Suprapubic skin (tissue), 4 donors: ENCODE measurements around the gene TBC1D5. TPM values are rescaled to one million over a fixed set of nuclear protein-coding genes. Genes with fewer than 3 reads are reported as not detected.

Source experiments
- DNase-seq, 2 donors: peaks; one replicate each; pipeline ENCODE4 v3.0.0-alpha.2; 2019; ENCODE audit warnings: low spot score in 2 of 2
- H3K27ac ChIP-seq: fragments of 200-600 bp; sonication (generic); one replicate; pipeline ENCODE4 v1.5.1; 2019
- H3K27me3 ChIP-seq: fragments of 200-600 bp; sonication (generic); one replicate; pipeline ENCODE4 v1.5.1; 2019
- H3K36me3 ChIP-seq: fragments of 200-600 bp; sonication (generic); one replicate; pipeline ENCODE4 v1.5.1; 2019
- H3K4me1 ChIP-seq: fragments of 200-600 bp; sonication (generic); one replicate; pipeline ENCODE4 v1.5.1; 2019
- H3K4me3 ChIP-seq: fragments of 200-600 bp; sonication (generic); one replicate; pipeline ENCODE4 v1.5.1; 2019; ENCODE audit warnings: mild to moderate bottlenecking
- H3K9me3 ChIP-seq: fragments of 200-600 bp; sonication (generic); one replicate; pipeline ENCODE4 v1.5.1; 2019
- EP300 ChIP-seq: sonication (generic); formaldehyde crosslinking; IDR thresholded peaks from one replicate; pipeline ENCODE4 v1.6.1; 2017; ENCODE audit warnings: antibody characterized with exemption
- POLR2A ChIP-seq, 2 donors: fragments of 450-650 bp; IDR thresholded peaks; one replicate each; pipeline ENCODE4 v1.6.1; 2017; ENCODE audit warnings: antibody characterized with exemption in 2 of 2, mild to moderate bottlenecking in 2 of 2, moderate library complexity in 2 of 2
- POLR2AphosphoS5 ChIP-seq, 3 donors: sonication (generic); formaldehyde crosslinking; IDR thresholded peaks; one replicate each; pipeline ENCODE4 v1.6.1; 2017; ENCODE audit warnings: antibody characterized with exemption in 3 of 3
- WGBS: methylation state at CpG from one replicate; pipeline ENCODE4 v1.1.5; 2018; 5-methylcytosine and 5-hydroxymethylcytosine counted together
- total RNA-seq, 4 donors: library from RNA; depleted of rRNA; stranded (reverse); fragments of >200 nt; gene quantifications; one replicate each; pipeline ENCODE4 v1.1.0, GENCODE V29; 2016
- TF ChIP-seq, protein P1 (sequence below), 2 donors: fragments of 200-600 bp in 1 of 2; fragments of 450-650 bp in 1 of 2; sonication (generic) in 1 of 2; IDR thresholded peaks; one replicate each; pipeline ENCODE4 v1.5.1; 2016 to 2019; ENCODE audit warnings: antibody characterized with exemption in 2 of 2, mild to moderate bottlenecking in 1 of 2, moderate library complexity in 1 of 2

Gene TBC1D5
- total RNA-seq, 4 donors from 2014 or later = 66.4 to 98.5 (median 79.9) TPM

DNA sequence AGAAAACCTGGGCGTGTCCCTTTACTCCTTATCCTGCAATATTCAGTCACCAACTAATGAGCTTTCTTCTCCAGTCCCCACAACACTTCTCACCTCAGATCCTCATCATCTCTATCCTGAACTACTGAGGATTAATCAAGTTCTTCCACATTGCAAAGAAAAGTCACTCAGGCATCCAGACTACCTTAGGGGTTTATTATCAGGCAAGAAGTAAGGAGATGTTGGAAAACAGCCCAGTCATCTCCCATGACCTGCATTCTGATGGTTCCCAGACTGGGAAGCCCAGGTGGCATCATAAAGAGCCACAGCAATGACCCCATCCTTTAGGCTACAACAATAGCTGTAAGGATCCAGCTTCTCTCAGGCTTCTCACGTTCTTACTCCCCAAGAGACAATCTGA, 3.5 kb upstream of the TBC1D5 start:
- TF ChIP-seq POLR2A (IDR thresholded peaks at IDR 0.05) (no peak), EP300 (no peak), POLR2AphosphoS5 (IDR thresholded peaks at IDR 0.05) (no peak)
- TF ChIP-seq, protein P1, sequence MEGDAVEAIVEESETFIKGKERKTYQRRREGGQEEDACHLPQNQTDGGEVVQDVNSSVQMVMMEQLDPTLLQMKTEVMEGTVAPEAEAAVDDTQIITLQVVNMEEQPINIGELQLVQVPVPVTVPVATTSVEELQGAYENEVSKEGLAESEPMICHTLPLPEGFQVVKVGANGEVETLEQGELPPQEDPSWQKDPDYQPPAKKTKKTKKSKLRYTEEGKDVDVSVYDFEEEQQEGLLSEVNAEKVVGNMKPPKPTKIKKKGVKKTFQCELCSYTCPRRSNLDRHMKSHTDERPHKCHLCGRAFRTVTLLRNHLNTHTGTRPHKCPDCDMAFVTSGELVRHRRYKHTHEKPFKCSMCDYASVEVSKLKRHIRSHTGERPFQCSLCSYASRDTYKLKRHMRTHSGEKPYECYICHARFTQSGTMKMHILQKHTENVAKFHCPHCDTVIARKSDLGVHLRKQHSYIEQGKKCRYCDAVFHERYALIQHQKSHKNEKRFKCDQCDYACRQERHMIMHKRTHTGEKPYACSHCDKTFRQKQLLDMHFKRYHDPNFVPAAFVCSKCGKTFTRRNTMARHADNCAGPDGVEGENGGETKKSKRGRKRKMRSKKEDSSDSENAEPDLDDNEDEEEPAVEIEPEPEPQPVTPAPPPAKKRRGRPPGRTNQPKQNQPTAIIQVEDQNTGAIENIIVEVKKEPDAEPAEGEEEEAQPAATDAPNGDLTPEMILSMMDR (IDR thresholded peaks at IDR 0.05) = no peak
- WGBS = 44% methylated on average over 2 of the region's 2 CpGs
- H3K27me3 ChIP-seq = no peaks in the 10 kb centered on the region
- H3K4me3 ChIP-seq = no peak overlapping the region
- no peak for DNase-seq
- H3K4me1 ChIP-seq = peaks cover 14% of the 10 kb centered on the region
- H3K36me3 ChIP-seq = no peaks in the 10 kb centered on the region
- H3K27ac ChIP-seq = no peak overlapping the region
- no peaks in the 10 kb centered on the region for H3K9me3 ChIP-seq

GRCh38 chr3:17745301-17745700, 2.9 kb upstream of the TBC1D5 start:
- no peak for DNase-seq

GRCh38 chr3:17744693-17745092, 2.3 kb upstream of the TBC1D5 start:
- peaks cover 26% of the 10 kb centered on the region for H3K4me1 ChIP-seq
- H3K36me3 ChIP-seq = no peaks in the 10 kb centered on the region
- no peak for TF ChIP-seq POLR2AphosphoS5 (IDR thresholded peaks at IDR 0.05)
- TF ChIP-seq, protein P1 (IDR thresholded peaks at IDR 0.05) = no peak
- no peak for TF ChIP-seq POLR2A (IDR thresholded peaks at IDR 0.05)
- no peak for TF ChIP-seq EP300
- H3K27ac ChIP-seq = no peak overlapping the region
- no peaks in the 10 kb centered on the region for H3K9me3 ChIP-seq
- WGBS = 91% methylated on average over 3 of the region's 3 CpGs
- no peak overlapping the region for H3K4me3 ChIP-seq
- no peak for DNase-seq
- H3K27me3 ChIP-seq = no peaks in the 10 kb centered on the region

More at GRCh38 chr3:17745301-17745700, 2.9 kb upstream of the TBC1D5 start:
- Histone ChIP-seq H3K9me3 (no peaks in the 10 kb centered on the region), H3K4me3 (no peak overlapping the region), H3K27ac (no peak overlapping the region), H3K36me3 (no peaks in the 10 kb centered on the region), H3K27me3 (no peaks in the 10 kb centered on the region), H3K4me1 (peaks cover 20% of the 10 kb centered on the region)
- WGBS = 39% methylated on average over 2 of the region's 2 CpGs
- TF ChIP-seq POLR2AphosphoS5 (IDR thresholded peaks at IDR 0.05) = no peak
- no peak for TF ChIP-seq EP300
- TF ChIP-seq, protein P1 (IDR thresholded peaks at IDR 0.05) = no peak
- TF ChIP-seq POLR2A (IDR thresholded peaks at IDR 0.05) = no peak

DNA sequence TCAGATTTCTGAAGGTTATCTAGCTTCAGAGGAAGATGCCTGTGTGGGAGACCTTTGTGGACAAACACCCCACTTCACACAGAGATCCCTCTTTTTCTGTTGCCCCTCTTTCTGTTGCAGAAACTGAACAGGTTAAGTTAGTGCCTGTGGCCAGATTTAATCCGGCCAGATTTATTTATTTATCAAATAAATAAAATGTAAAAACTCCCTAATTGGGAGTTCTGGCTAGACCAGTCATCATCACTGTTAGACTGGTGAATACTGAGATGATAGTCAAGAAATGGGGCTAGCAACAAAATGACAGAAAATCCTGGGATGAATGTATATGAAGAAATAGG, 1.2 kb upstream of the TBC1D5 start:
- no peaks in the 10 kb centered on the region for H3K27me3 ChIP-seq
- WGBS = 31% methylated on average over 1 of the region's 1 CpG
- H3K36me3 ChIP-seq = no peaks in the 10 kb centered on the region

GRCh38 chr3:17742880-17743657, 638 bp upstream of the TBC1D5 start:
- WGBS = 8% methylated on average over 5 of the region's 12 CpGs
- H3K36me3 ChIP-seq = no peaks in the 10 kb centered on the region
- peak overlapping the region; percentile 95 for H3K4me3 ChIP-seq
- DNase-seq = no peak
- H3K27ac ChIP-seq = peak overlapping the region; percentile 99
- peaks cover 38% of the 10 kb centered on the region for H3K4me1 ChIP-seq
- no peaks in the 10 kb centered on the region for H3K27me3 ChIP-seq
- H3K9me3 ChIP-seq = no peaks in the 10 kb centered on the region
- TF ChIP-seq, protein P1 (IDR thresholded peaks at IDR 0.05) = no peak
- TF ChIP-seq POLR2A (IDR thresholded peaks at IDR 0.05) (no peak), POLR2AphosphoS5 (IDR thresholded peaks at IDR 0.05) (no peak), EP300 (no peak)

More for the DNA sequence above, 1.2 kb upstream of the TBC1D5 start:
- H3K4me3 ChIP-seq = no peak overlapping the region
- H3K4me1 ChIP-seq = peaks cover 34% of the 10 kb centered on the region
- no peak for DNase-seq
- no peaks in the 10 kb centered on the region for H3K9me3 ChIP-seq
- TF ChIP-seq POLR2AphosphoS5 (IDR thresholded peaks at IDR 0.05) (no peak), POLR2A (IDR thresholded peaks at IDR 0.05) (no peak), EP300 (no peak)
- TF ChIP-seq, protein P1 (IDR thresholded peaks at IDR 0.05) = no peak
- no peak overlapping the region for H3K27ac ChIP-seq
